A673 (cell line): ENCODE data around the gene HMGXB3. TPM values are rescaled to one million over a fixed set of nuclear protein-coding genes. Genes with fewer than 3 reads are reported as not detected.

ENCODE experiments used
- BruUV-seq: library from RNA; stranded (reverse); fragments of 400-500 nt; replicated peaks from 2 replicates; lab custom pipeline; 2021; lab: Mats Ljungman, UMichigan
- CTCF ChIA-PET: fragments of 300-600 bp; sonication (Branson Sonifier 250); formaldehyde crosslinking; loops from one replicate; lab custom pipeline; 2022; ENCODE audit warnings: antibody characterized with exemption; lab: Charles Lee
- POLR2A ChIA-PET: fragments of 300-600 bp; sonication (Branson Sonifier 250); formaldehyde crosslinking; loops from one replicate; lab custom pipeline; 2022; ENCODE audit warnings: antibody characterized with exemption; ENCODE audit not compliant: low non-redundant PET; lab: Charles Lee
- DNase-seq: peaks from one replicate; pipeline ENCODE4 v3.0.0-alpha.2; 2015; ENCODE audit warnings: low spot score
- H3K27ac ChIP-seq: fragments of 200-600 bp; sonication (generic); 2 replicates; pipeline ENCODE4 v1.5.1; 2016; ENCODE audit warnings: mixed run types, low read depth, mild to moderate bottlenecking, mixed read lengths, antibody characterized with exemption, low read length; ENCODE audit not compliant: poor library complexity, severe bottlenecking
- H3K27me3 ChIP-seq: fragments of 200-600 bp; sonication (generic); replicated peaks from 2 replicates; pipeline ENCODE4 v1.6.1; 2017; ENCODE audit warnings: mixed run types, low read depth, mild to moderate bottlenecking, mixed read lengths, antibody characterized with exemption, low read length; ENCODE audit not compliant: insufficient read depth, poor library complexity
- H3K36me3 ChIP-seq: fragments of 200-600 bp; sonication (generic); 2 replicates; pipeline ENCODE4 v1.6.1; 2016; ENCODE audit warnings: mixed run types, mild to moderate bottlenecking, mixed read lengths, antibody characterized with exemption, low read length; ENCODE audit not compliant: insufficient read depth, poor library complexity, severe bottlenecking
- H3K4me1 ChIP-seq: fragments of 200-600 bp; sonication (generic); 2 replicates; pipeline ENCODE4 v1.6.1; 2017; ENCODE audit warnings: mixed run types, mild to moderate bottlenecking, mixed read lengths, antibody characterized with exemption, low read length; ENCODE audit not compliant: insufficient read depth, poor library complexity, severe bottlenecking
- H3K4me3 ChIP-seq: fragments of 200-600 bp; sonication (generic); 2 replicates; pipeline ENCODE4 v1.5.1; 2016; ENCODE audit warnings: low read depth, mixed run types, mild to moderate bottlenecking, mixed read lengths, low read length; ENCODE audit not compliant: poor library complexity, severe bottlenecking
- H3K9me3 ChIP-seq: fragments of 200-600 bp; sonication (generic); 2 replicates; pipeline ENCODE4 v1.6.1; 2016; ENCODE audit warnings: mixed run types, low read depth, mild to moderate bottlenecking, mixed read lengths, antibody characterized with exemption, low read length; ENCODE audit not compliant: poor library complexity, severe bottlenecking
- EZH2 ChIP-seq: fragments of 200-600 bp; sonication (generic); IDR thresholded peaks from 2 replicates; pipeline ENCODE4 v1.6.1; 2017; ENCODE audit warnings: borderline replicate concordance, low read depth, mild to moderate bottlenecking, mixed read lengths, antibody characterized with exemption, low read length; ENCODE audit not compliant: poor library complexity, severe bottlenecking
- intact Hi-C: fragments of 100-400 bp; cut with micrococcal nuclease; formaldehyde crosslinking; loops from one replicate; pipeline ENCODE4 v1.10.0; 2022; ENCODE audit not compliant: unreplicated experiment
- total RNA-seq: library from RNA; stranded (reverse); gene quantifications from 2 replicates; pipeline ENCODE4 v1.2.3, GENCODE V29; 2021
- TF ChIP-seq, protein P1 (sequence below): fragments of 300-800, 200-600 bp; sonication (generic); conservative IDR thresholded peaks from 2 replicates; pipeline ENCODE4 v1.5.1; 2017; ENCODE audit warnings: low read depth, mild to moderate bottlenecking, antibody characterized with exemption, low read length, moderate library complexity, mixed read lengths

The HMGXB3 gene
- total RNA-seq, 1 experiment from 2014 or later, result 52.6 TPM

DNA sequence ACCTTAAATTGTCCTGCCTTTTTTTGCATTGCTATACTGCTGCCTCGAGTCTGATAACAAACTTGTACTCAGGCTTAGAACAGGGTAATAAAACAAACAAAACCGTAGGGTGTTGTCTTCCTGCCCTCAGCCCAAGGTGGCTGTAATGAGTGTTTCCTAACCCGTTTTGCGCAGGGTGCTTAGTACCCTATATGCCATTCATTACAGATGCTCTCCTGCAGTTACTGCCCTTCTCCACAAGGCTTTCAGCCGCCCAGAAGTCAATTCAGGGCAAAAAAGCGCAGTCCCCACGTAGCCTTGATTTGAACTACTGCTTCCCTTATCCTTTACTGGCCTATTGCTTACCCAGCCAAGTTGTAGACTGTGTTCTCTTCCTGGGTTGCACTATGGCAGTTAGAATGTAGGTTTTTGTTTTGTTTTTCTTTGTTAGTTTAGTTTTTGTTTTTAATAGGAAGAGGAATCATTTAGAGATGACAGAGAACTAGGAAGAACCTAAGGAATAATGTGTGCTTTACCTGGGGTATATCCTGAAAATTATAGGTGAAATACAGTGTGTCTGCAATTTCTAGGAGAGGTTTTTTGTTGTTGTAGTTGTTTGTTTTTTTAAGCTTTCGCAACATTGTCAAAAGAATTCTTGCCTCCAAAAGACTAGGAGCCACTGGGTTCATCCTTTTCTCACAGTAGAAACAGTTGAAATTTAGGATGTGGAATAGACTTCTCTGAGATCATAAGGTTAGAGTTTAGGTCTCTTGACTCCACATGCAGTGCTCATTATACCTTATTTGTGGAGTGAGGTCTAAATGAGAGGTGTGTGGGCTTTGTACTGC, 1.3 kb downstream of the HMGXB3 start:
- no peaks in the 10 kb centered on the region for H3K9me3 ChIP-seq
- H3K27ac ChIP-seq, result peak overlapping the region; percentile 92
- peak overlapping the region; percentile 98 for H3K4me3 ChIP-seq
- no peaks in the 10 kb centered on the region for H3K27me3 ChIP-seq
- BruUV-seq, result TSS peak; percentile 48
- peaks cover 24% of the 10 kb centered on the region for H3K36me3 ChIP-seq
- peak; percentile 83 for DNase-seq
- intact Hi-C loops, result no loop called here
- ChIA-PET CTCF (no interaction called here), POLR2A (no interaction called here)
- H3K4me1 ChIP-seq, result peaks cover 11% of the 10 kb centered on the region
- TF ChIP-seq EZH2, result no peak
- TF ChIP-seq, protein P1, sequence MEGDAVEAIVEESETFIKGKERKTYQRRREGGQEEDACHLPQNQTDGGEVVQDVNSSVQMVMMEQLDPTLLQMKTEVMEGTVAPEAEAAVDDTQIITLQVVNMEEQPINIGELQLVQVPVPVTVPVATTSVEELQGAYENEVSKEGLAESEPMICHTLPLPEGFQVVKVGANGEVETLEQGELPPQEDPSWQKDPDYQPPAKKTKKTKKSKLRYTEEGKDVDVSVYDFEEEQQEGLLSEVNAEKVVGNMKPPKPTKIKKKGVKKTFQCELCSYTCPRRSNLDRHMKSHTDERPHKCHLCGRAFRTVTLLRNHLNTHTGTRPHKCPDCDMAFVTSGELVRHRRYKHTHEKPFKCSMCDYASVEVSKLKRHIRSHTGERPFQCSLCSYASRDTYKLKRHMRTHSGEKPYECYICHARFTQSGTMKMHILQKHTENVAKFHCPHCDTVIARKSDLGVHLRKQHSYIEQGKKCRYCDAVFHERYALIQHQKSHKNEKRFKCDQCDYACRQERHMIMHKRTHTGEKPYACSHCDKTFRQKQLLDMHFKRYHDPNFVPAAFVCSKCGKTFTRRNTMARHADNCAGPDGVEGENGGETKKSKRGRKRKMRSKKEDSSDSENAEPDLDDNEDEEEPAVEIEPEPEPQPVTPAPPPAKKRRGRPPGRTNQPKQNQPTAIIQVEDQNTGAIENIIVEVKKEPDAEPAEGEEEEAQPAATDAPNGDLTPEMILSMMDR, result peak; percentile 57

DNA sequence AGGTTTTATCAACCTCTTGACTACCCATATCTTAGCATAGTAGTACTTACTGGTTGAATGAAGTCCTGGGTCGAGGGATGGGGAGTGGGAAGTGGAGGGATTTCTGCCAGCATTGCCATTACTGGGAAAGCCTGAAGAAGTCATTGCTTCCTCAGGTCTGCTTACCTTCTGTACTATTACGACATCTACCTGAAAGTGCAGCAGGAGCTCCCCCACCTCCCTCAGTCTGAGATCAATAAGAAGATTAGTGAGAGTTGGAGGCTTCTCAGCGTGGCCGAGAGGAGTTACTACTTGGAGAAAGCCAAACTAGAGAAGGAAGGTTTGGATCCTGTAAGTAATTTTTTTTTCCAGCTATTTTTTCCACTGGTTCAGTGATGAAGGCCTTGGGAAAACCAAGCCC, 5.8 kb downstream of the HMGXB3 start:
- no peaks in the 10 kb centered on the region for H3K9me3 ChIP-seq
- peaks cover 65% of the 10 kb centered on the region for H3K36me3 ChIP-seq
- H3K4me3 ChIP-seq, result no peak overlapping the region
- intact Hi-C loops, result no loop called here
- H3K27me3 ChIP-seq, result no peaks in the 10 kb centered on the region
- DNase-seq, result no peak
- TF ChIP-seq, protein P1, result no peak
- TF ChIP-seq EZH2, result no peak
- ChIA-PET POLR2A (no interaction called here), CTCF (no interaction called here)
- BruUV-seq, result no TSS peak
- H3K4me1 ChIP-seq, result peaks cover 4% of the 10 kb centered on the region
- H3K27ac ChIP-seq, result no peak overlapping the region

DNA sequence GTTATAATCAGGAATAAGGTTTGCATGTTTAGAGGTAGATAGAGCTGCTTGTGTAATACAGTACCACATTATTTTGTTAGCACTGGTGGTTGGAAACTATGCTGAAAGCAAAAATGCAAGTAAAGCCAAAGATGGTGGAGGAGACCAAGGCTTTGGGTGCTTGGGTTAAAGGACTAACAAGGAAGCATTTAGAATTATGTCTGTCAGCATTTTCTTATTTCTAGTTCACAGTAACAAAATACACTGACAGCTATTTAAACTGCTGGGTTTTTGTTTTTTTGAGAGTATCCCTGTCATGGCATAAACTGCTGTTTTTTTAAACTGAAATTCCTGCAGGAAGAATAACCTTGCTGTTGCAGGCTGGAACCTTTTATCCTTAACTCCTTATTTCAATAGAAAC, 6.5 kb downstream of the HMGXB3 start:
- DNase-seq, result no peak
- Histone ChIP-seq H3K4me3 (no peak overlapping the region), H3K9me3 (no peaks in the 10 kb centered on the region), H3K27me3 (no peaks in the 10 kb centered on the region), H3K27ac (no peak overlapping the region), H3K4me1 (peaks cover 4% of the 10 kb centered on the region), H3K36me3 (peaks cover 70% of the 10 kb centered on the region)
- TF ChIP-seq, protein P1, result no peak
- TF ChIP-seq EZH2, result no peak
- intact Hi-C loops, result no loop called here
- ChIA-PET POLR2A (interaction anchor here (0.5 kb wide), 1 partner anchor 45 kb away, joined by 3 read pairs; no protein-coding TSS in a partner anchor), CTCF (no interaction called here)
- no TSS peak for BruUV-seq
